Fibroblast of skin of scalp (primary cell): Measurements from ENCODE around the gene SCN1B.
"Not testable (repeated sequence)": the region's sequence is repeated elsewhere in the genome, so short reads cannot be mapped to it uniquely, and the experiment has no call there.

ENCODE experiments used
- DNase-seq: peaks from one replicate; pipeline ENCODE4 v3.0.0-alpha.2; 2013

SCN1B gene

DNA sequence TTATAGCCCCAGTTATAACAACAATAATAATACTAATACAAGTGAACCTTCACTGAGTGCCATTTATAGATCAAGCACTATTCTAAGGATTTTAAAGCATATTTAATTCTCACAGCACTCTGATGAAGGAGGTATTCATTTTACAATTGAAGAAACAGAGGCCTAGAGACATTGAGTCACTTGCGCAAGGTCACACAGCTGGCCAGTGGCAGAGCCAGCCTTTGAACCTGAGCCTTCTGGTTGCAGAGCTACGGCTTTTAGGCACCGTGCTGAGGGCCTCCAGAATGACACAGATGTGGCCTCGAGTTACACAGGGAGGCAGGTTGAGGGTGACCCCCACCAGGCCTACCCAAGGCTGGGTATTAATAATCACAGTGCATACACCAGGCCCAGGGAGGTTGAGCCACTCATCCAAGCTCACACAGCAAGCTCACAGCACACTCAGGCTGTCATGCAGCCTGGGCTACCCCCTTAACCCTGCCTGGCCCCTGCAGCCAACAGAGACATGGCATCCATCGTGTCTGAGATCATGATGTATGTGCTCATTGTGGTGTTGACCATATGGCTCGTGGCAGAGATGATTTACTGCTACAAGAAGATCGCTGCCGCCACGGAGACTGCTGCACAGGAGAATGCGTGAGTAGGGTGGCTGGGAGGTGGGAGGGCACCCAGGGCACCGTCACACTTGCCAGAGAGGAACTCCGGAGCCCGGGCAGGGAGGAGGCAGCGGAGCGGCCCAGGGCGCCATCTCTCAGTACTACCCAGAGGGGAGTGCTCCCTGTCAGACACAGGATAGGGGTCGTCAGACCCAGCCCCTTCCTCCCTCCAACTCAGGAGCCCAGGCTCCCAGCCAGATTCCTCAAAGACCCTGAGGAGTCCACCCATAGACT, 8.6 kb downstream of the SCN1B start:
- no peak for DNase-seq

DNA sequence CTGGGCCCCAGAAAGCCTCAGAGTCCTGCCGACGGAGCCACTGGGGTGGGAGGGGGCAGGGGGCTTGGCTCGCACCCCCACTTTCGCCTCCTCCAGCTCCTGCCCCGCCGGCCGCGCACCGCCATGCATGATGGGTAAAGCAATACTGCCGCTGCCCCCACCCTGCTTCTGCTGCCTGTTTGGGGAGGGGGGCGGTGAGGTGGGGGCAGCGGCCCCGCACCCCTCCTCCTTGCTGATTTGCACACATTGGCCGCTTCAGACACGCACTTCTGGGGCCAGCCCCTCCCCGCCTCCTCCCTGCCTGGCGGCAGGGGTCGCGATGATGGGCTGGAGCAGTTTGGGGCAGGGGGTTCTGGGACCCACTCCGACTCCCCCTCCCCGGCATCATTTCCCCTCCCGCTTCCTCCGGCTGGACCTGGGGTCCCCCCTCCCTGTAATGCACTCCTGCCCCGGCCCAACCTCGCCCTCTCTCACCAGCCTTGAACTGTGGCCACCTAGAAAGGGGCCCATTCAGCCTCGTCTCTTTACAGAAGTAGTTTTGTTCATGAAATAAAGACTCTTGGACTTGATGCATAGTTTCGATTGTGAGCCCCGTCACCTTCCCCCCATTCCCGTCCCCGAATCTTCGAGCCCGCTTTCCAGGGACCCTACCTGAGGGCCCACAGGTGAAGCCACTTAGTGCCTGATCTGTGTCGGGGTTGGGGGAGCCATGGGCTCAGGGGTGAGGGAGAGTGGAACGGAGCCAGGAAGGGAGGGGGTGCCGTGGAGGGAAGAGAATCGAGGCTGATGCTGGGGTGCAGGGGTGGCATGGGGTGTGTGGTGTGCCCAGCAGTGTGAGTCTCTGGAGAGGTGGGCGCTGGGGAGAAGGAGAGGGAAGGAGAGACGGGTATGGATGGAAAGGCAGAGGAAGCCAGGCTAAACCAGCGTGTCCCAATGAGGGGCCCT, 9.9 kb downstream of the SCN1B start:
- DNase-seq, result no peak

DNA sequence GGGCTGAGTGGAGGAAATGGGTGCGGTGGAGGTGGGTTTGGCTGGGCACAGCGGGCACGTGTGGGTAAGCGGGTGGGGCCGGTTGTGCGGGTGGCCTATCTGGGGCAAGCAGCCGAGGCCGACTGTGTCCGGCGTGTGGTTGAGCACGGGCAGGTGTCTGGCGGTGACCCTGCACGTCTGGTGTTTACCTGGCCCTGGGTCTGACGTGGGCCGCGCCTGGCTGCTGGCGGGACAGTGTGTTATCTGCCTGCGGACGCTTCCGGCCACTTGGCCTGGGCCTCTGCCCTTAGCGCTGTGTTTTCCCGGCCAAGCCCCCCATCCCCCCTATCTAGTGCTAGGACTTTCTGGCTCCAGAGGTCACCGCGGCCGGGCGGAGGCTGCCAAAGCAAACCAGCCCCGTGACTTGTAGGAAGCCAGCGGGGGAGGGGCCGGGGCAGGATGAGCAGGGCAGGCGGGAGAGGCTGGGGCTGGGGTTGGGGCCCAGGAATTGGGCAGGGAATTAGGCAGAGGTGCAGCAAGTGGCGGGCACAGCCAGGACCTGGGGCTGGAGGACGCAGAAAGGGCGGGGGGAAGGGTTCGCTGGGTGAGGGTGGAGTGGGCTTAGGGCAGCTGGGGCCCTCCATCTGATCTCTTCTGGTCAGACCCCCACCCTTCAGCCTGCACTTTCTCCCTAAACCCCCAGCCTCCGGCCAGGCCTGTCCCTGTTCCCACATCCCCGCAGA, 10.7 kb downstream of the SCN1B start:
- DNase-seq, result no peak

DNA sequence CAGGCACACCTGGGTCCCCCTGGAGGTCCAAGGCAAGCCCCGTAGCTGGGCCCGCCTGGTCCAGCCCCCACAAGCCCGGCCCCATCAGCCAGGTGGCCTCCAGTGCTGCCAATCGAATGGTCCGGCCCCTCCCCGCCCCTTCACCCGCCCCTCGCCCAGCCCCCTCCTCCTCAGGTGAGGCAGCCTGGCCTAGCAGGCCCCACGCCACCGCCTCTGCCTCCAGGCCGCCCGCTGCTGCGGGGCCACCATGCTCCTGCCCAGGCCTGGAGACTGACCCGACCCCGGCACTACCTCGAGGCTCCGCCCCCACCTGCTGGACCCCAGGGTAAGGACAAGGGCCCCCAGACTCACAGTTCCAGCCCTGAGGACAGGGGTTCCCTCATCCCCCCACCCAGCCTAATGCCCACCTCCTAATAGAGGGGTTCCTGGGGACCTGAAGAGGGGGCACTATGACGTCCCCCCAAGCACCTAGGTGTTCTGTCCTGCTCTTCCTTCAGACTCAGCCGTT, 11.3 kb downstream of the SCN1B start, which contains the start of gene HPN:
HPN (plus strand) TSS at position 174 of the 508 bp plus-strand sequence. CDS start 786 bp downstream, outside the sequence.
- no peak for DNase-seq

DNA sequence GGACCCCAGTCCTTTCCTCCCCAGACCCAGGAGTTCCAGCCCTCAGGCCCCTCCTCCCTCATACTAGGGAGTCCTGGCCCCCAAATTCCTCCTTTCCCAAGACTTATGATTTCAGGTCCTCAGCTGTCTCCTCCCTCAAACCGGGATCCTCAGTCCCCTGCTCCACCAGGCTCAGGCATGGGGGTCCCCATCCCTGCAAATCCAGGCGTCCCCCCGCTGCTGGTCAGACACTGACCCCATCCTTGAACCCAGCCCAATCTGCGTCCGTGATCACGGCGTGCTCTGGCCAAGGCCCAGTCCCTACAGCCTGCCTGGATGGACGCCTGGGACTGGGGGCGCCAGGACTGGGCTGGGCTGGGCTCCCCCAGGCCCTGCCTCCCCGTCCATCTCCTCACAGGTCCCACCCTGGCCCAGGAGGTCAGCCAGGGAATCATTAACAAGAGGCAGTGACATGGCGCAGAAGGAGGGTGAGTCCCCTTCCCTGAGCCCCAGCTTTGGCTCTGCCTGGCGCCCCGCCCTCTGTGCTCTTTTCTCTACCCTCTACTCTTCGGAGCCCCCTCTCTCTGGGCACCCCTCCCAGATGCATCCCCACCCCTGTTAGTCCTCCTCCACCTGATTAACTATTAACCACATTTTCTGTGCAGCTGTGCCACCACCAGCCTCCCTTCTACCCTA, 11.9 kb downstream of the SCN1B start:
- no peak for DNase-seq

DNA sequence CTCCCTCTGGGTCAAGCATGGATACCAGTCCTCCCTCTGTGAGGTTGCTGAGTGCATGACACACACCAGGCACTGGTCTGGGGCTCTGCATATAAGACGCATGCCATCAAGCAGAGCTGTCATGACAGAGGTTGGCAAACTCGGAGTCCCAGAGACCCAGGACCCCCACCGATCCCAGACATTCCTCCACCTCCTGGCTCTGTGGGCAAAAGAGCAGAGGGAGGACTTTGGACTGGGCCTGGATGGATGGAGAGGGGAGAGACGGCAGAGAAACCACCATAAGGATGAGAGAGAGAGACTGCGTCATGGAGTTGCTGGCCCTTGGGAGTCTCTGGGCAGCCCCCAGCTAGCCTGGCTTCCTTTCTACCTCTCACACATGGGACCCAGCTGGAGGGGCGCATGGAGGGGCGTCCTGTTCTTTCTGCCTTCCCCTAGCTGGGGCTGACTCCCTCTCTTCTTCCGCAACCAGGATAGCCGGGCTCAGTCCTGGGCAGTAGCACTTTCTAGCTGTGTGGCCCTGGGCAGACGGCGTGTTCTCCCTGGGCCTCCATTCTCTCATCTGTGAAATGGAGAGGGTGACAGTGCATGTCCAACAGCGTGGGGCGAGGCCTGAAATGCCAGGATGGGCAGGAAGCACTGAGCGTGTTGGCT, 12.8 kb downstream of the SCN1B start:
- no peak for DNase-seq

DNA sequence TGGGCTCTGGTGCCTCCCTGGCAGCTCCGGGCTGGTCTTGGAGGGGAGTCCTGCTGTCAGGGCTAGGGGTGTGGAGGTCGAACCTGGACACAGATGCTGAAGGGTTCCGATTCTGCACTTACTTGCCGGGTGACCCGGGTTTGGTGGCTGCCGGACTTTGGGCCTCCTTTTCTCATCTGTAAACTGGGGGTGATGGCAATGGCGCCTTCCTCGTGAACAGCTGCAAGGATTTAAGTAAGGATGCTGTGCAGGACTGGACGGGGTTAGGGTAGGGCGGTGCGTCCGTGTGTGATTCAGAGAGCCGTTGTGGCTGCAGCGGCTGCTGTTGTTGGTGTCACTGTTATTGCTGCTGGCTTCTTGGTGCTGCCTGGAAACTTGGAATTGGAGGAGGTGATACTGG, 13.6 kb downstream of the SCN1B start:
- DNase-seq, result no peak

DNA sequence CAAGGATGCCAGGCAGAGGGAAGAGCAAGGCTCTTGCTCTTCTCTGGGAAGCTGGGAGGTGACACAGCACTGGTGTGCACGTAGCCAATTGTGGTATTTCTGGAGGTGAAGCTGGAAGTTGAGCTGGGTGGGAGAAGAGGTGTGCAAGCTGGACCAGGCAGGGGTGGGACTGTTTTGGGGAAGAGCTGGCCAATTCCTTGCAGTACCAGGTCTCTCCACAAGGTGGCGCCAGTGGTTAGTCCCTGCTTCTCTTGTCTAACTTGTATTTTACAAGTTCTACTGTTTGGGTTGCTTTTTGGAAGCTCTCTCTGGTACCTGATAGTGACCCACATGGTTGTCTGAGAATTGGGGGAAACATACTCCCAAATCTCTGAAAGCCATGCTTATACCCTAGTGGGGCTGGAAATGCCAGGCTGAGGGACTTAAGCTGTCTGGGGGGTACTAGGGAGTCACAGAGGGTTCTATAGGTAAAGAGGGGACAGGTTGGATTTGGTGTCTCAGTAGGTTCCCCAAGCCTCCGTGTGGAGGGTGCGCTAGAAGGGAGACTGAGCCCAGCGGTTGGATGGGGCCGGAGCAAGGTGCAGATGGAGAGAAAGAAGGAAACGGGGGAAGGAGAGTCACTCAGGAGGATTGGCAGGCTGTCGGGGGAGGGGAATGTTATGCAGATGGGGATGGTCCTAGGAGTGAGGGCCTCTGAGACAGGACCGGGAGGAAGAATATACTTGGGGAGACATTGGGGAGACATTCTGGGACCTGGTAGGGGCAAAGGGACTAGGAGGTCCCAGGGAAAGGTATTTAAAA, 14.2 kb downstream of the SCN1B start:
- DNase-seq, result peak; percentile 48

DNA sequence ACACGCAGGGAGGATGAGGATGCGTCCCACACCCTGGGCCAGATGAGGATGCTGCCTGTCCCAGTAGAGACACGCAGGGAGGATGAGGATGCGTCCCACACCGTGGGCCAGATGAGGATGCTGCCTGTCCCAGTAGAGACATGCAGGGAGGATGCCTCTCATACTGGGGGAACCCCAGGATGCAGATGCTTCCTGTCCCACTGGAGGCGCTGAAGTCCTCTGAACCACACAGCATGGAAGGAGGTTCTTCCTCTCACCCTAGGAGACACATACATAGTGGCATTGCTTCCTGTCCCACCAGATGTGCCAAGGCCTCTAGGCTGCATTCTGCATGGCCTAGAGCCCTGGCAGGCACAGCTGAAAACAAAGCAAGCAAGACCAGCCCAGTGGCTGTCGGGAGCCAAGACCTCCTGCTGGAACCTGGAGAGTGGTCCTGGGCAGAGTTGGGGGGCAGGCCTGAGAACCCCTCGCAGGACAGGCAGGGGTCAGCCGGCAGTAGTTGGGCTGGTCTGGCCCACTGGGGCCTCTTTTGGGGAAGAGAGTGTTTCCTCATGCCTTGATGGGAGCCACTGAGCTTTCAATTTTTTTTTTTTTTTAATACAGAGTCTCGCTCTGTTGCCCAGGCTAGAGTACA, 15.5 kb downstream of the SCN1B start:
- DNase-seq, result peak; percentile 41

DNA sequence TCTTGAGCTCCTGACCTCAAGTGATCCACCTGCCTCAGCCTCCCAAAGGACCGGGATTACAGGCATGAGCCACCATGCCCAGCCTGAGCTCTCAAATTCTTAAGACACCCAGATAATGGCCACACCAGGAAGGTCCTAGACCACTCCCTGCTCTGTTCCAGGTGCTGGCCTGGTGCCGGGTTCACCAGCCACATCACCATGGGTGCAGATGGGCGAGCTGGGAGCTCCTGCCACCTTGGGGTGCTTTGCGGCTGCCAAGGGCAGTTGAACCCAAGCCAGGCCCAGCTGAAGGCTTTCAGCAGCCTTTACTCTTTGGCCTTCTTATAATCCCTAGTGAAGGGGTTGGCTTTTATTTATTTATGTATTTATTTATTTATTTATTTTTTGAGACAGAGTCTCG, 16.2 kb downstream of the SCN1B start:
- no peak for DNase-seq

DNA sequence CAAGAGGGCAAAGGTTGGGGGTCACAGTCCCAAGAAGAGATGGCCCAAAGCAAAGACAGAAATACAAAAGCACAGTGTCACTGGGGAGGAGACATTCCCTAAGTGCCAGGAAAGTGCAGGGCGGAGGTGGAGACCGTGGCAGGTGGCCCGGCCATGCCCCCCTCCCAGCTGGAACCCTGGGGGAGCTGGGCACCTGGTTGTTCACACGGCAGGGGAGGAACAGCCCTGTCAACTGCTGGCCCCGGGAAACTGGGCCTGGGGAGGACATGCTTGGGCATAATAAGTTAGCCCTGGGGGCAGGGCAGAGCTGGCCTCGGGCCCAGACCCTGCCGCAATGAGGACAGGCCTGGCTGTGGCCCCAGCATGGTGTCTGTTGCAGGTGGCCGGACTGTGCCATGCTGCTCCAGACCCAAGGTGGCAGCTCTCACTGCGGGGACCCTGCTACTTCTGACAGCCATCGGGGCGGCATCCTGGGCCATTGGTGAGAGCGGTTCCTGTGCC, 18.7 kb downstream of the SCN1B start:
- DNase-seq, result no peak

DNA sequence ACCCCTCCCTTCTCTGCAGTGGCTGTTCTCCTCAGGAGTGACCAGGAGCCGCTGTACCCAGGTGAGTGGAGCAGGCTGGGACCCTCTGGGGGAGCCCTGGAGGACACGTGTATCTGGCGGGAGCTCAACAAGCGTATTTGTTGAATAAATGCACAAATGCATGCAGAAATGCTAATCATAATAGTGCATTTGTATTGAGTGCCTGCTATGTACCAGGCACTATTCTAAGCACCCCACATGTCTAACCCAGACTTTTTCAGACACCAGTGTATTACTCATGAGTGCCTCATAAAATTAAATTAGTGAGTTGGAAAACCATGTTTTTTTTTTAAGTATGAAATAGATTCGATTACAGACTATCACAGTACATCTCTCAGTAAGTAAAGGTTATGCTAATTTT, 19.2 kb downstream of the SCN1B start:
- no peak for DNase-seq

DNA sequence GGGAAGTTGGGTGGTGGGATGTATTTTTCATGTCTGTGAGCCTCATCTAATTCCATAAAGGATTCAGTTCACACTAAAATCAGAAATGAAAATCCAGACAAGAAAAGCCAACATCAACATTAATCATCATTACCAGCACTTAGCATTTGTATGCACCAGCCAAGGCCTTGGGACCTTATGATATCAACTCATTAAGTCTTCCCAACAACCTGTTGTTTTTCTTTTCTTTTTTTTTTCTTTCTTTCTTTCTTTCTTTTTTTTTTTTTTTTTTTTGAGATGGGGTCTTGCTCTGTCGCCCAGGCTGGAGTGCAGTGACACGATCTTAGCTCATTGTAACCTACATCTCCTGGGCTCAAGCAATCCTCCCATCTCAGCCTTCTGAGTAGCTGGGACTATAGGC, 20.4 kb downstream of the SCN1B start:
- not testable (repeated sequence) for DNase-seq

DNA sequence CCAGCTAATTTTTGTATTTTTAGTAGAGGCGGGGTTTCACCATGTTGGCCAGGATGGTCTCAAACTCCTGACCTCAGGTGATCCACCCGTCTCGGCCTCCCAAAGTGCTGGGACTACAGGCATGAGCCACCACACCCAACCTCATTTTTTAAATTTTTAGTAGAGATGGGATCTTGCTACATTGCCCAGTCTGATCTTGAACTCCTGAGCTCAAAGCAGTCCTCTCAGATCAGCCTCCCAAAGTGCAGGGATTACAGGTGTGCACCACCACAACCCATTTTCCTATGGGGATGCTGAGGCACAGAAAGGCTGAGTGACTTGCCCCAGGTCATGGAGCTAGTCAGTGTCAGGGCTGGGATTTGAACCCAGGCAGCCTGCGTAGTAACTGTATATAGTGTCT, 21.0 kb downstream of the SCN1B start:
- DNase-seq, result not testable (repeated sequence)

DNA sequence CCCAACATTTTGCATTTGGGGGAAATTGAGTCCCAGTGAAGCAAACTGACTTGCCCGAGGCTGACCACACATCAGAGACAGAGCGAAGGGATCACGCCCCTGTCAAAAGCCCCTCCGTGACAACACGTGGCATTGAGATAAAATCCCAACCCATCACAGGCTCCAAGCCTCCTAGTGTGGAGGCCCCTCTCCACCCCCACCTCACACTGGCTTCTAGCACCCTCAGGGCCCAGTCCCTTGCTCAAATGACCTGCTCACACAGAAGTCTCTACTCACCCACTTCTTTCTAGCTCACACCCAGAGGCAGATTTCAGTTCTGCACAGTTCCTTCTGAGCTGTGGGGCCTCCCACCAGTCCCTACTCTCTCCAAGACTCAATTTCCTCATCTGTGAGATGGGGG, 21.5 kb downstream of the SCN1B start:
- no peak for DNase-seq

DNA sequence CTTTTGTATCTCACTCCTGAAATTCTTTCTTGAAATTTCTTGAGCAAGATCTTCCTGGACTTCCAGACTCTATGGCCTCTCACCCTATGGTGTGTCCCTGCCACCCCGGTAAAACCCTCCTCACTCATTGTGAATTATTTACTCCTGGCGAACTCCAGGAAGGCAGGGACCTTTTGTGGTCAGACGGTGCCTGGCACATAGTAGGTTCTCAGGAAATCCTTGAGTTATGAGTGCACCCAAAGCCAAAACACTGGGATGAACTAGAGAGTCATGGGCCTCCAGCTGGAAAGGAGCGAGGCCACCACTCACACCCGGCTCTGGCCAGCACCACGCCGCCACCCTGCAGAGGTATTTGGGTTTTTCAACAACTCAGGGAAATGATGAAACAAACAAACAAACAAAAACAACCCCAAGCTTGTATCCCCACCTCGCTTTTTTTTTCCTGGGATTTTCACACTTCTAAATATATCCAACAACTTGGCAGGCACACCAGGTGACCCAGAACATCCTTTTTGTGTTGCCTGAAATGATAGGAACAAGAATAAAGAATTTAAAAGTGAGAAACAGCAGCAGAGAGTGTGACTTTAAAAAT, 22.4 kb downstream of the SCN1B start:
- DNase-seq, result no peak

DNA sequence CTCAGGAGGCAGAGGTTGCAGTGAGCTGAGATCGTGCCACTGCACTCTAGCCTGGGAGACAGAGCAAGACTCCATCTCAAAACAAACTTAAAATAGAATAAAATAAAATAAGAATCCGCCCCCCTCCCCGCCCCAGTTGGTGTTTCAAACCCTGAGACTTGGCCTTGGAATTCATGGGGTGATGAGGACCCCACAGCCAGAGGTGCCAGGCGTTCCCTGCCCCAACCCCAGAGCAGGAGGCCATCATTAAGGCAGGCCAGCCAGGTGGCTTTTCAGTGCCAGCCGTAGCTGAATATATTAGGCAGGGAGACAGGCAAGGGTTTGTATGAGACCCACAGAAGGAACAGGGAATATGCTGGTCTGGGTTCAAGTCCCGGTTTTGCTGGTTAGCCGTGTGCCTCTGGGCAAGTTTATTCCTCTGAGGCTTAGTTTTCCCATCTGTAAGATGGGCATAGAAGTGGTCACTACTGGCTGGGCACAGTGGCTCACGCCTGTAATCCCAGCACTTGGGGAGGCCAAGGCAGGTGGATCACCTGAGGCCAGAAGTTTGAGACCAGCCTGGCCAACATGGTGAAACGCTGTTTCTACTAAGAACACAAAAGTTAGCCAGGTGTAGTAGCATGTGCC, 23.5 kb downstream of the SCN1B start:
- DNase-seq, result no peak

DNA sequence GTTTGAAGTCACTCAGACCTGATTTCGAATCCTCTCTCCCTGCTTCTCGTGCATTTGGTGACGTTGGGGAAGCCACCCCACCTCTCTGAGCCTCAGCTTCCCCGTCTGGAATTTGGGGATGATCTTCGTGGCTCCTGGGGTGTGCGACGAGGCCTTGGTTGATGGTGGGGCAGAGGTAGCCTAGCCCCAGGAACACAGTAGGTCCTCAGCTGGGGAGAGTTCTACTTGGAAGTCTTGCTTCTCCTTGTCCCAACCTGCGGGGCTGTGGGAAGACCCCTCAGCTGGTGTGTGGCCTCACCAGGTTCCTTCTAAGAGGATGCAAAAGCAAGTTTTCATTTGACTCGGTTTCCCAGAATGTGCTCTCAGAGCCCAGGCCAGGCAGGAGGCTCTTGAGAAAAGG, 24.4 kb downstream of the SCN1B start:
- DNase-seq, result no peak

DNA sequence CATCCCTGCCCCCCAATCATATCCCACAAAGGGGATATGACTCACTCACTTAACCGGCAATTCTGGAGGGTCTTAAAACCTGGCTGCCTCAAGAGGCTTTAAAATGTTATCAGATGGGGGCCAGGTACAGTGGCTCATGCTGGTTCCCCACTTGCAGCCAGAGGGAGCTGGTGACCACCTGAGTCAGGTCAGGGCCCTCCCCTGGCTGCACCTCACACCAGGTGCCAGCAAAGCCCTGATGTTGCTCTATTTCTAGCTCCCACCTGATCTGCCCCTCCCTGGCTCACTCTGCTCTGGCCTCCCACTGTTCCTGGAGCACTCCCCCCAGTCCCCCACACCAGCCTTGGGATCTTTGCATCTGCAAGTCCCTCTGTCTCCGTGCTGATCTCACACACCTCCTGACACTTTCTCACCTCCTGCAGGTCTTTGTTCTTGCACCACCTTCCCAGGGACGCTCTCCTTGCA, 25.5 kb downstream of the SCN1B start:
- DNase-seq, result no peak
